MCF 10A (cell line): ENCODE measurements around the gene HCK. TPM values are rescaled to one million over a fixed set of nuclear protein-coding genes. Genes with fewer than 3 reads are reported as not detected.

Source experiments
- BruUV-seq: library from RNA; stranded (reverse); fragments of 400-500 nt; replicated peaks from 2 replicates; lab custom pipeline; 2021; lab: Mats Ljungman, UMichigan
- CTCF ChIA-PET: fragments of 300-600 bp; sonication (Branson Sonifier 250); formaldehyde crosslinking; extraction: SDS; loops from one replicate; lab custom pipeline; 2021; ENCODE audit warnings: antibody characterized with exemption, inconsistent platforms; lab: Yijun Ruan, JAX
- POLR2A ChIA-PET: fragments of 300-600, 350-650 bp; sonication (Branson Sonifier 250); formaldehyde crosslinking; extraction: SDS; loops from one replicate; lab custom pipeline; 2020; ENCODE audit warnings: antibody characterized with exemption, inconsistent platforms; lab: Yijun Ruan, JAX
- DNase-seq: peaks from one replicate; pipeline ENCODE4 v3.0.0-alpha.2; 2018; ENCODE audit not compliant: unreplicated experiment
- H3K27ac Mint-ChIP-seq: one replicate; pipeline ENCODE4 v1.8.0; 2022; ENCODE audit warnings: mild to moderate bottlenecking, low read depth, mixed read lengths; ENCODE audit not compliant: unreplicated experiment
- H3K27me3 Mint-ChIP-seq: one replicate; pipeline ENCODE4 v1.8.0; 2022; ENCODE audit warnings: mixed read lengths; ENCODE audit not compliant: insufficient read depth, unreplicated experiment
- H3K36me3 Mint-ChIP-seq: one replicate; pipeline ENCODE4 v1.8.0; 2022; ENCODE audit warnings: mild to moderate bottlenecking, moderate library complexity, mixed read lengths; ENCODE audit not compliant: insufficient read depth, unreplicated experiment
- H3K4me1 Mint-ChIP-seq: one replicate; pipeline ENCODE4 v1.8.0; 2022; ENCODE audit warnings: mixed read lengths; ENCODE audit not compliant: insufficient read depth, unreplicated experiment
- H3K4me3 Mint-ChIP-seq: one replicate; pipeline ENCODE4 v1.8.0; 2022; ENCODE audit warnings: mild to moderate bottlenecking, moderate library complexity, mixed read lengths; ENCODE audit not compliant: unreplicated experiment
- H3K9me3 Mint-ChIP-seq: one replicate; pipeline ENCODE4 v1.8.0; 2022; ENCODE audit warnings: mixed read lengths; ENCODE audit not compliant: unreplicated experiment
- CTCF ChIP-seq: fragments of 200-600 bp; IDR thresholded peaks from one replicate; pipeline ENCODE4 v1.8.0; 2022; ENCODE audit warnings: antibody characterized with exemption, mild to moderate bottlenecking; ENCODE audit not compliant: unreplicated experiment
- intact Hi-C: fragments of 100-400 bp; cut with micrococcal nuclease; formaldehyde crosslinking; loops from 2 replicates; pipeline ENCODE4 v1.14.1; 2022
- total RNA-seq: library from RNA; stranded (reverse); gene quantifications from 2 replicates; pipeline ENCODE4 v1.2.3, GENCODE V29; 2022

The HCK gene
- total RNA-seq, 1 experiment from 2014 or later: not detected

GRCh38 chr20:32125506-32125905 is 73.5 kb downstream of the HCK start:
- Mint-ChIP-seq H3K27ac (no peak overlapping the region), H3K4me3 (no peak overlapping the region), H3K4me1 (no peaks in the 10 kb centered on the region), H3K36me3 (peaks cover 25% of the 10 kb centered on the region), H3K9me3 (no peaks in the 10 kb centered on the region), H3K27me3 (no peaks in the 10 kb centered on the region)
- no peak for DNase-seq
- ChIA-PET POLR2A (no interaction called here), CTCF (interaction anchor here (0.6 to 0.7 kb wide), 2 partner anchors 33 to 356 kb away, joined by 3 read pairs; no protein-coding TSS in a partner anchor)
- intact Hi-C loops: no loop called here
- no peak for TF ChIP-seq CTCF
- BruUV-seq: no TSS peak

- ChIA-PET POLR2A (interaction anchor here (0.6 kb wide), 2 partner anchors 40 to 73 kb away, joined by 3 read pairs; no protein-coding TSS in a partner anchor), CTCF (no interaction called here)
- no peak overlapping the region for H3K27ac Mint-ChIP-seq
- peaks cover 25% of the 10 kb centered on the region for H3K36me3 Mint-ChIP-seq
- no peak for TF ChIP-seq CTCF
- no peak for DNase-seq
- H3K4me3 Mint-ChIP-seq: no peak overlapping the region
- BruUV-seq: no TSS peak
- no peaks in the 10 kb centered on the region for H3K9me3 Mint-ChIP-seq
- no peaks in the 10 kb centered on the region for H3K27me3 Mint-ChIP-seq
- intact Hi-C loops: no loop called here
- H3K4me1 Mint-ChIP-seq: peaks cover 9% of the 10 kb centered on the region
These were observed 74.9 kb downstream of the HCK start for GRCh38 chr20:32126919-32127318.

- Mint-ChIP-seq H3K4me1 (peaks cover 9% of the 10 kb centered on the region), H3K27ac (no peak overlapping the region), H3K36me3 (peaks cover 23% of the 10 kb centered on the region), H3K27me3 (no peaks in the 10 kb centered on the region), H3K4me3 (no peak overlapping the region), H3K9me3 (no peaks in the 10 kb centered on the region)
- no TSS peak for BruUV-seq
- ChIA-PET CTCF (interaction anchor here (0.7 kb wide), 1 partner anchor 62 kb away, joined by 3 read pairs; no protein-coding TSS in a partner anchor), POLR2A (interaction anchor here (0.6 to 1.8 kb wide), 3 partner anchors 20 to 72 kb away, joined by 3 to 5 read pairs (median 3); no protein-coding TSS in a partner anchor)
- DNase-seq: no peak
- TF ChIP-seq CTCF: no peak
- intact Hi-C loops: no loop called here
These were observed 75.3 kb downstream of the HCK start for GRCh38 chr20:32127347-32127746.

GRCh38 chr20:32128167-32128566 is 76.1 kb downstream of the HCK start:
- TF ChIP-seq CTCF: no peak
- no peak overlapping the region for H3K27ac Mint-ChIP-seq
- BruUV-seq: no TSS peak
- peaks cover 23% of the 10 kb centered on the region for H3K36me3 Mint-ChIP-seq
- ChIA-PET POLR2A (interaction anchor here (1.8 kb wide), 1 partner anchor 19 kb away, joined by 5 read pairs; no protein-coding TSS in a partner anchor), CTCF (interaction anchor here (0.5 to 1.3 kb wide), 4 partner anchors 22 to 668 kb away, joined by 3 to 5 read pairs (median 4); no protein-coding TSS in a partner anchor)
- H3K4me1 Mint-ChIP-seq: peaks cover 9% of the 10 kb centered on the region
- no peaks in the 10 kb centered on the region for H3K27me3 Mint-ChIP-seq
- no peak overlapping the region for H3K4me3 Mint-ChIP-seq
- intact Hi-C loops: no loop called here
- DNase-seq: no peak
- no peaks in the 10 kb centered on the region for H3K9me3 Mint-ChIP-seq
